Superior temporal gyrus (tissue), 1 donor: ENCODE results near the gene NEK7.
"Not testable (repeated sequence)": the region's sequence is repeated elsewhere in the genome, so short reads cannot be mapped to it uniquely, and the experiment has no call there.

Experiments used
- DNase-seq: peaks from one replicate; pipeline ENCODE4 v3.0.0-alpha.2; 2016; ENCODE audit errors: extremely low spot score

Gene NEK7

GRCh38 chr1:198171667-198172540 is 15.1 kb downstream of the NEK7 start:
- DNase-seq: no peak

- no peak for DNase-seq
Measured at GRCh38 chr1:198173832-198174231, 17.0 kb downstream of the NEK7 start.

- no peak for DNase-seq
Measured at GRCh38 chr1:198174297-198174696, 17.5 kb downstream of the NEK7 start.

- DNase-seq: no peak
Measured at GRCh38 chr1:198175423-198176170, 18.8 kb downstream of the NEK7 start.

- DNase-seq: no peak
Measured at GRCh38 chr1:198176179-198176578, 19.4 kb downstream of the NEK7 start.

- no peak for DNase-seq
Measured at GRCh38 chr1:198177546-198177945, 20.7 kb downstream of the NEK7 start.

- no peak for DNase-seq
Measured at GRCh38 chr1:198178615-198179014, 21.8 kb downstream of the NEK7 start.

- DNase-seq: no peak
Measured at GRCh38 chr1:198179556-198179981, 22.8 kb downstream of the NEK7 start.

GRCh38 chr1:198183605-198184004 is 26.8 kb downstream of the NEK7 start:
- no peak for DNase-seq

- no peak for DNase-seq
Measured at GRCh38 chr1:198184516-198184915, 27.7 kb downstream of the NEK7 start.

GRCh38 chr1:198185146-198185545 is 28.3 kb downstream of the NEK7 start:
- no peak for DNase-seq

GRCh38 chr1:198185759-198186158 is 29.0 kb downstream of the NEK7 start:
- DNase-seq: no peak

GRCh38 chr1:198186916-198187580 is 30.2 kb downstream of the NEK7 start:
- DNase-seq: no peak

- no peak for DNase-seq
Measured at GRCh38 chr1:198187973-198188588, 31.3 kb downstream of the NEK7 start.

- no peak for DNase-seq
Measured at GRCh38 chr1:198191117-198191516, 34.3 kb downstream of the NEK7 start.

- not testable (repeated sequence) for DNase-seq
Measured at GRCh38 chr1:198193871-198194270, 37.1 kb downstream of the NEK7 start.

- no peak for DNase-seq
Measured at GRCh38 chr1:198196630-198197029, 39.8 kb downstream of the NEK7 start.

- no peak for DNase-seq
Measured at GRCh38 chr1:198197285-198197684, 40.5 kb downstream of the NEK7 start.

GRCh38 chr1:198199105-198199504 is 42.3 kb downstream of the NEK7 start:
- no peak for DNase-seq

- DNase-seq: no peak
Measured at GRCh38 chr1:198201956-198202784, 45.4 kb downstream of the NEK7 start.

GRCh38 chr1:198203434-198203833 is 46.6 kb downstream of the NEK7 start:
- DNase-seq: peak; percentile 33
